Measurements from ENCODE around the gene AP3B2. TPM values are rescaled to one million over a fixed set of nuclear protein-coding genes. Genes with fewer than 3 reads are reported as not detected.

The AP3B2 gene
- total RNA-seq, 4 donors from 2014 or later, result 1.9 to 6.9 (median 2.2) TPM; not detected in 1

- Histone ChIP-seq H3K27ac (no peak overlapping the region), H3K4me1 (peaks cover 0 to under 1% of the 10 kb centered on the region in 2 donors), H3K36me3 (no peaks in the 10 kb centered on the region), H3K4me3 (no peak overlapping the region), H3K9me3 (no peaks in the 10 kb centered on the region), H3K27me3 (no peaks in the 10 kb centered on the region)
- no peak for DNase-seq
- TF ChIP-seq CTCF (IDR thresholded peaks at IDR 0.05) (no peak), POLR2A (IDR thresholded peaks at IDR 0.05) (no peak)
- intact Hi-C loops (cut with DNase I; ENCODE audit: low total_unique reads), result no loop called here
These were observed 68.4 kb downstream of the AP3B2 start for GRCh38 chr15:82641129-82641798.

GRCh38 chr15:82640672-82641071, 69.0 kb downstream of the AP3B2 start:
- no peak for DNase-seq
- H3K27ac ChIP-seq, result no peak overlapping the region
- no peaks in the 10 kb centered on the region for H3K4me1 ChIP-seq
- no peak overlapping the region for H3K4me3 ChIP-seq
- H3K9me3 ChIP-seq, result no peaks in the 10 kb centered on the region
- no peak for TF ChIP-seq POLR2A (IDR thresholded peaks at IDR 0.05)
- no peak for TF ChIP-seq CTCF (IDR thresholded peaks at IDR 0.05)
- no peaks in the 10 kb centered on the region for H3K36me3 ChIP-seq
- H3K27me3 ChIP-seq, result no peaks in the 10 kb centered on the region
- intact Hi-C loops (cut with DNase I; ENCODE audit: low total_unique reads), result no loop called here

- Histone ChIP-seq H3K27me3 (no peaks in the 10 kb centered on the region), H3K4me3 (no peak overlapping the region), H3K4me1 (no peaks in the 10 kb centered on the region), H3K9me3 (no peaks in the 10 kb centered on the region), H3K27ac (no peak overlapping the region), H3K36me3 (no peaks in the 10 kb centered on the region)
- TF ChIP-seq POLR2A (IDR thresholded peaks at IDR 0.05) (no peak), CTCF (IDR thresholded peaks at IDR 0.05) (no peak)
- no peak for DNase-seq
- intact Hi-C loops (cut with DNase I; ENCODE audit: low total_unique reads), result no loop called here
These were observed 73.9 kb downstream of the AP3B2 start for GRCh38 chr15:82635798-82636197.

- no peaks in the 10 kb centered on the region for H3K36me3 ChIP-seq
- no peaks in the 10 kb centered on the region for H3K4me1 ChIP-seq
- H3K4me3 ChIP-seq, result no peak overlapping the region
- no peak for TF ChIP-seq CTCF (IDR thresholded peaks at IDR 0.05)
- no peak for TF ChIP-seq POLR2A (IDR thresholded peaks at IDR 0.05)
- DNase-seq, result no peak
- no peak overlapping the region for H3K27ac ChIP-seq
- no peaks in the 10 kb centered on the region for H3K27me3 ChIP-seq
- intact Hi-C loops (cut with DNase I; ENCODE audit: low total_unique reads), result no loop called here
- H3K9me3 ChIP-seq, result no peaks in the 10 kb centered on the region
These were observed 79.6 kb downstream of the AP3B2 start for GRCh38 chr15:82630033-82630432.

- intact Hi-C loops (cut with DNase I; ENCODE audit: low total_unique reads), result no loop called here
- no peak for DNase-seq
- Histone ChIP-seq H3K27me3 (no peaks in the 10 kb centered on the region), H3K9me3 (no peaks in the 10 kb centered on the region), H3K27ac (no peak overlapping the region), H3K36me3 (no peaks in the 10 kb centered on the region), H3K4me3 (no peak overlapping the region), H3K4me1 (no peaks in the 10 kb centered on the region)
- no peak for TF ChIP-seq CTCF (IDR thresholded peaks at IDR 0.05)
These were observed 84.5 kb downstream of the AP3B2 start for GRCh38 chr15:82625136-82625535.
